Measurements from ENCODE around the gene CAMK1D.

DNA sequence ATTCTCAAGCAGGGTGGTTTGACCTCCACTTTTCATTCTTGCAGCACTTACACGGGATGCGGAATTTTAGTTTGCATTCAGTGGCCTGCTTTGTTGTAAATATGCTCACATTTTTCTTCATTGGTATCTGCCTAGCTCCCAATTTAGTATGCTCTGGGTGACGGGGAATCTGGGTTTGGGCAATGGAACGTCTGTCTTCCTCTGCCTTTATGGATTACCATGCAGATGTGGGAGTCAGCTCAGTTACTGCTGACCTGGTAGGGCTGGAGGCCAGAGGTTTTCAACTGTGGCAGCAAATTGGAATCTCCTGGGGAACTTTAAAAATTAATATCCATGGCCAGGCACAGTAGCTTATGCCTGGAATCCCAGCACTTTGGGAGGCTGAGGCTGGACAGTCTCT lies 161.6 kb downstream of the CAMK1D start:
- TF ChIP-seq EZH2 (IDR thresholded peaks at IDR 0.05; ENCODE audit: low read depth, unreplicated experiment) (no peak), POLR2AphosphoS5 (IDR thresholded peaks at IDR 0.05; ENCODE audit: low read depth) (no peak), CREB1 (CRISPR knock-in tag; IDR thresholded peaks at IDR 0.05; ENCODE audit: low read depth) (no peak), ZNF114 (CRISPR knock-in tag; IDR thresholded peaks at IDR 0.05) (no peak), STAT1 (IDR thresholded peaks at IDR 0.05; ENCODE audit: unreplicated experiment) (no peak), EZH2phosphoT487 (IDR thresholded peaks at IDR 0.05; ENCODE audit: unreplicated experiment) (no peak)
- TF ChIP-seq, protein P1, sequence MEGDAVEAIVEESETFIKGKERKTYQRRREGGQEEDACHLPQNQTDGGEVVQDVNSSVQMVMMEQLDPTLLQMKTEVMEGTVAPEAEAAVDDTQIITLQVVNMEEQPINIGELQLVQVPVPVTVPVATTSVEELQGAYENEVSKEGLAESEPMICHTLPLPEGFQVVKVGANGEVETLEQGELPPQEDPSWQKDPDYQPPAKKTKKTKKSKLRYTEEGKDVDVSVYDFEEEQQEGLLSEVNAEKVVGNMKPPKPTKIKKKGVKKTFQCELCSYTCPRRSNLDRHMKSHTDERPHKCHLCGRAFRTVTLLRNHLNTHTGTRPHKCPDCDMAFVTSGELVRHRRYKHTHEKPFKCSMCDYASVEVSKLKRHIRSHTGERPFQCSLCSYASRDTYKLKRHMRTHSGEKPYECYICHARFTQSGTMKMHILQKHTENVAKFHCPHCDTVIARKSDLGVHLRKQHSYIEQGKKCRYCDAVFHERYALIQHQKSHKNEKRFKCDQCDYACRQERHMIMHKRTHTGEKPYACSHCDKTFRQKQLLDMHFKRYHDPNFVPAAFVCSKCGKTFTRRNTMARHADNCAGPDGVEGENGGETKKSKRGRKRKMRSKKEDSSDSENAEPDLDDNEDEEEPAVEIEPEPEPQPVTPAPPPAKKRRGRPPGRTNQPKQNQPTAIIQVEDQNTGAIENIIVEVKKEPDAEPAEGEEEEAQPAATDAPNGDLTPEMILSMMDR (conservative IDR thresholded peaks at IDR 0.05; ENCODE audit: low read depth in 2 of 2): no peak
- TF ChIP-seq, protein P2, sequence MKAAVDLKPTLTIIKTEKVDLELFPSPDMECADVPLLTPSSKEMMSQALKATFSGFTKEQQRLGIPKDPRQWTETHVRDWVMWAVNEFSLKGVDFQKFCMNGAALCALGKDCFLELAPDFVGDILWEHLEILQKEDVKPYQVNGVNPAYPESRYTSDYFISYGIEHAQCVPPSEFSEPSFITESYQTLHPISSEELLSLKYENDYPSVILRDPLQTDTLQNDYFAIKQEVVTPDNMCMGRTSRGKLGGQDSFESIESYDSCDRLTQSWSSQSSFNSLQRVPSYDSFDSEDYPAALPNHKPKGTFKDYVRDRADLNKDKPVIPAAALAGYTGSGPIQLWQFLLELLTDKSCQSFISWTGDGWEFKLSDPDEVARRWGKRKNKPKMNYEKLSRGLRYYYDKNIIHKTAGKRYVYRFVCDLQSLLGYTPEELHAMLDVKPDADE (IDR thresholded peaks at IDR 0.05): no peak
